Measurements from ENCODE around the gene DSC2. TPM values are rescaled to one million over a fixed set of nuclear protein-coding genes. Genes with fewer than 3 reads are reported as not detected.
"Not testable (repeated sequence)": the region's sequence is repeated elsewhere in the genome, so short reads cannot be mapped to it uniquely, and the experiment has no call there.

DSC2 gene
- total RNA-seq, 2 donors from 2014 or later = 58.4 to 72.4 TPM

DNA sequence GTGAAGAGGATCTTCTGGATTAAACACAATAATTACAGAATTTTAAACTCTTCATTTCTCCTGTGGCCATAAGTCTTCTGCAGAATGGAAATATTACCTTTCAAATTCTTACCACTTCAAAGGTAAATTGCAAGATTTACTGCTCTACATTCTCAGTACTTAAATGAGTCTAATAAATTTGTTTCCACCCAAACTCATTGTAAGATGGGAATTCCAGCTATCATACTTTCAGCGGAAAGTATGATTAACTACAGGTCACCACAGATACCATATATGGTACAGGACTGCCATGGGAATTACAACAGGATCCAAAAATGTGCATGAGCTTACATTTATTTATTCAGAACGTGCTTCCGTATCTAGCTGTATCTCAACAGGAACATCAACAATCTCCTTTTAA lies 62.8 kb downstream of the DSC2 start:
- Mint-ChIP-seq H3K4me3 (no peak overlapping the region), H3K27me3 (ENCODE audit: insufficient read depth) (peaks cover 58% of the 10 kb centered on the region), H3K27ac (no peak overlapping the region), H3K4me1 (peaks cover 15% of the 10 kb centered on the region), H3K9me3 (no peaks in the 10 kb centered on the region), H3K36me3 (ENCODE audit: low read depth) (no peaks in the 10 kb centered on the region)
- WGBS, 2 experiments (ENCODE audit: insufficient coverage in 1 of 2, insufficient read length in 1 of 2) = 91 to 93% methylated on average over 1 to 3 of the region's 3 CpGs
- Histone ChIP-seq H3K27me3 (ENCODE audit: control insufficient read depth, insufficient read depth, low read length, poor library complexity, severe bottlenecking) (peaks cover 63% of the 10 kb centered on the region), H3K36me3 (ENCODE audit: control insufficient read depth, insufficient read depth, low read length) (no peaks in the 10 kb centered on the region), H3K4me1 (ENCODE audit: control insufficient read depth, insufficient read depth, low read length) (peaks cover 2% of the 10 kb centered on the region), H3K4me3 (ENCODE audit: low read length) (no peak overlapping the region), H3K27ac (ENCODE audit: low read depth, low read length) (no peak overlapping the region), H3K9ac (ENCODE audit: extremely low read depth, low read length, poor library complexity, severe bottlenecking) (no peak overlapping the region), H3K9me3 (ENCODE audit: control insufficient read depth, low read length) (no peaks in the 10 kb centered on the region)
- DNase-seq = no peak
- TF ChIP-seq CTCF (conservative IDR thresholded peaks at IDR 0.05) = no peak

- not testable (repeated sequence) for H3K4me1 ChIP-seq (ENCODE audit: control insufficient read depth, insufficient read depth, low read length); H3K9ac ChIP-seq (ENCODE audit: extremely low read depth, low read length, poor library complexity, severe bottlenecking); H3K4me3 Mint-ChIP-seq; H3K27ac ChIP-seq (ENCODE audit: low read depth, low read length); H3K36me3 ChIP-seq (ENCODE audit: control insufficient read depth, insufficient read depth, low read length); H3K4me3 ChIP-seq (ENCODE audit: low read length); DNase-seq; H3K9me3 ChIP-seq (ENCODE audit: control insufficient read depth, low read length); H3K36me3 Mint-ChIP-seq (ENCODE audit: low read depth); H3K27ac Mint-ChIP-seq; H3K9me3 Mint-ChIP-seq
- WGBS, 2 experiments (ENCODE audit: insufficient coverage in 1 of 2, insufficient read length in 1 of 2) = 89 to 99% methylated on average over 3 to 5 of the region's 5 CpGs
- H3K27me3 Mint-ChIP-seq (ENCODE audit: insufficient read depth) = peaks cover 41% of the 10 kb centered on the region
- peaks cover 15% of the 10 kb centered on the region for H3K4me1 Mint-ChIP-seq
- H3K27me3 ChIP-seq (ENCODE audit: control insufficient read depth, insufficient read depth, low read length, poor library complexity, severe bottlenecking) = peaks cover 46% of the 10 kb centered on the region
These were observed 64.5 kb downstream of the DSC2 start for GRCh38 chr18:31037686-31038085.

GRCh38 chr18:31034541-31034940 lies 67.7 kb downstream of the DSC2 start:
- peaks cover 10% of the 10 kb centered on the region for H3K27me3 Mint-ChIP-seq (ENCODE audit: insufficient read depth)
- no peak for TF ChIP-seq CTCF (conservative IDR thresholded peaks at IDR 0.05)
- H3K4me1 Mint-ChIP-seq = no peaks in the 10 kb centered on the region
- Histone ChIP-seq H3K4me3 (ENCODE audit: low read length) (no peak overlapping the region), H3K9ac (ENCODE audit: extremely low read depth, low read length, poor library complexity, severe bottlenecking) (no peak overlapping the region), H3K36me3 (ENCODE audit: control insufficient read depth, insufficient read depth, low read length) (no peaks in the 10 kb centered on the region), H3K27me3 (ENCODE audit: control insufficient read depth, insufficient read depth, low read length, poor library complexity, severe bottlenecking) (peaks cover 14% of the 10 kb centered on the region), H3K4me1 (ENCODE audit: control insufficient read depth, insufficient read depth, low read length) (no peaks in the 10 kb centered on the region), H3K27ac (ENCODE audit: low read depth, low read length) (no peak overlapping the region), H3K9me3 (ENCODE audit: control insufficient read depth, low read length) (no peaks in the 10 kb centered on the region)
- H3K9me3 Mint-ChIP-seq = no peaks in the 10 kb centered on the region
- H3K4me3 Mint-ChIP-seq = no peak overlapping the region
- WGBS, 2 experiments (ENCODE audit: insufficient coverage in 1 of 2, insufficient read length in 1 of 2) = 90% methylated on average over 2 of the region's 4 CpGs; no CpG with 5 or more reads in 1 of the 2 experiments
- H3K27ac Mint-ChIP-seq = no peak overlapping the region
- no peaks in the 10 kb centered on the region for H3K36me3 Mint-ChIP-seq (ENCODE audit: low read depth)
- no peak for DNase-seq

All from endodermal cell (in vitro differentiated cells).